GM18520 (cell line): ENCODE measurements around the gene ZNF598.
A peak's percentile ranks its signal among the peaks of the same experiment; 100 is the strongest.

Experiments used
- ATAC-seq: cut with Tn5 transposase; IDR thresholded peaks from one replicate; pipeline ENCODE4 v1.9.1; 2021; ENCODE audit not compliant: unreplicated experiment

Gene ZNF598

GRCh38 chr16:2009791-2010510 lies at the start of gene ZNF598:
Gene ZNF598, minus strand, starts transcription at chr16:2009821.
- ATAC-seq: peak; percentile 71

GRCh38 chr16:2058872-2059271 lies 49.3 kb upstream of the ZNF598 start:
- no peak for ATAC-seq

GRCh38 chr16:2058420-2058819 lies 48.8 kb upstream of the ZNF598 start:
- ATAC-seq: no peak

- ATAC-seq: no peak
Observed at GRCh38 chr16:2057438-2057837, 47.8 kb upstream of the ZNF598 start.

- ATAC-seq: no peak
Observed at GRCh38 chr16:2056681-2057407, 47.2 kb upstream of the ZNF598 start.

GRCh38 chr16:2056077-2056476 lies 46.5 kb upstream of the ZNF598 start:
- no peak for ATAC-seq

- ATAC-seq: no peak
Observed at GRCh38 chr16:2054543-2055245, 45.1 kb upstream of the ZNF598 start.

GRCh38 chr16:2053897-2054296 lies 44.3 kb upstream of the ZNF598 start:
- no peak for ATAC-seq

- no peak for ATAC-seq
Observed at GRCh38 chr16:2053211-2053610, 43.6 kb upstream of the ZNF598 start.

GRCh38 chr16:2048116-2048543 lies 38.5 kb upstream of the ZNF598 start:
- no peak for ATAC-seq

GRCh38 chr16:2047330-2048115 lies 37.9 kb upstream of the ZNF598 start, which contains the start of the genes NTHL1 and TSC2:
Gene NTHL1, minus strand, starts transcription at chr16:2047834. Its CDS starts 11 bp downstream, at chr16:2047823.
Gene TSC2, plus strand, starts transcription at chr16:2047985. Its CDS starts 631 bp downstream, at chr16:2048616.
- peak; percentile 95 for ATAC-seq

- ATAC-seq: no peak
Observed at GRCh38 chr16:2046893-2047329, 37.3 kb upstream of the ZNF598 start.

- no peak for ATAC-seq
Observed at GRCh38 chr16:2045965-2046892, 36.6 kb upstream of the ZNF598 start.

GRCh38 chr16:2044541-2044940 lies 34.9 kb upstream of the ZNF598 start:
- no peak for ATAC-seq

- ATAC-seq: no peak
Observed at GRCh38 chr16:2043667-2044451, 34.2 kb upstream of the ZNF598 start.

- ATAC-seq: no peak
Observed at GRCh38 chr16:2042986-2043666, 33.5 kb upstream of the ZNF598 start.

- ATAC-seq: no peak
Observed at GRCh38 chr16:2042171-2042985, 32.8 kb upstream of the ZNF598 start.
